ENCODE measurements around the gene UFM1. TPM values are rescaled to one million over a fixed set of nuclear protein-coding genes. Genes with fewer than 3 reads are reported as not detected.
A peak's percentile ranks its signal among the peaks of the same experiment; 100 is the strongest.

The UFM1 gene
- total and polyA plus RNA-seq, 2 of the 4 experiments (the other 2 are of a cell fraction), result 43.5 to 94.5 TPM

- peak; percentile 95 for TF ChIP-seq POLR2A (IDR thresholded peaks at IDR 0.05; ENCODE audit: low read depth, low read length)
- no peak for TF ChIP-seq MAFK (IDR thresholded peaks at IDR 0.05; ENCODE audit: low read depth, low read length)
- no peak for TF ChIP-seq ELK1 (IDR thresholded peaks at IDR 0.05; ENCODE audit: borderline replicate concordance, low read depth, low read length)
These were observed at the start of gene UFM1 (continued) for GRCh38 chr13:38349390-38350113.

DNA sequence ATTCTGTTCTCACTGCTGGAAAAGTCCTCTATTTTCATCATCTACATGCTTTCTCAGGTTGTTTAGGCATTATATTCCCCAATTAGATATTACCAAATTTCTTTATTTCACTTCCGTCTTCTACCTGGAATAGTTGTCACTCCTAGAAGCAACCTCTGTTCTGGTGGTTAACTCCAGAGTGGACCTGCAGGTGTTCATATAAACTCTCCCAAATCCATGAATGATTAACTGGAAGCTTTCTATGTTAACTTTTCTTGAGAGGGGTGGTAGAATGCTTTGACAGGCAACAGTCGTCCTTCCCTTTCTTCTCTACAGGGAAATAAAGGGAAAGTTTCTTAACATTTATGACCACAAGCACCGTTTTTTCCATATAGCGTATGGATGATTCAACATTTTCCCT is 48.4 kb upstream of the UFM1 start:
- Histone ChIP-seq H3K14ac (replicated peaks; ENCODE audit: low read depth, low read length) (no peak overlapping the region), H2AFZ (replicated peaks; ENCODE audit: low read length, poor library complexity) (no peak overlapping the region), H3K36me3 (ENCODE audit: control insufficient read depth, insufficient read depth, low read length) (no peaks in the 10 kb centered on the region), H3K27ac (ENCODE audit: insufficient read depth, low read length) (no peak overlapping the region), H4K20me1 (ENCODE audit: insufficient read depth, low read length) (no peaks in the 10 kb centered on the region), H2BK5ac (ENCODE audit: low read depth, low read length, poor library complexity, severe bottlenecking) (no peak overlapping the region), H2BK15ac (ENCODE audit: low read depth, low read length) (no peak overlapping the region), H3K4ac (ENCODE audit: low read depth, low read length) (no peak overlapping the region), H3K18ac (ENCODE audit: low read depth, low read length) (no peak overlapping the region), H3K79me1 (ENCODE audit: low read depth in 1 of 2, low read length in 2 of 2) (no peaks in the 10 kb centered on the region), H3K9me1 (ENCODE audit: insufficient read depth, low read length) (no peaks in the 10 kb centered on the region), H3K9ac (ENCODE audit: low read depth, low read length) (no peak overlapping the region), H3K56ac (ENCODE audit: extremely low read depth, insufficient read depth, low read length) (no peak overlapping the region), H3K23ac (ENCODE audit: low read depth, low read length) (no peak overlapping the region), H3K9me3 (ENCODE audit: control insufficient read depth, insufficient read depth, low read length) (no peaks in the 10 kb centered on the region), H2AK5ac (ENCODE audit: low read depth, low read length) (no peak overlapping the region), H2BK120ac (ENCODE audit: low read depth, low read length) (no peak overlapping the region), H3K27me3 (ENCODE audit: control insufficient read depth, insufficient read depth, low read length) (no peaks in the 10 kb centered on the region), H2AK9ac (replicated peaks; ENCODE audit: low read depth, low read length, poor library complexity) (no peak overlapping the region), H4K91ac (ENCODE audit: insufficient read depth, low read depth, low read length) (no peak overlapping the region), H4K5ac (ENCODE audit: low read depth, low read length) (no peak overlapping the region), H3K4me3 (ENCODE audit: insufficient read depth, low read depth, low read length) (no peak overlapping the region), H3K4me2 (ENCODE audit: low read depth, low read length) (no peak overlapping the region), H4K8ac (ENCODE audit: low read depth in 2 of 2, low read length in 2 of 2) (no peak overlapping the region), H2BK20ac (ENCODE audit: low read depth, low read length) (no peak overlapping the region), H3K4me1 (ENCODE audit: control insufficient read depth, insufficient read depth, low read length) (no peaks in the 10 kb centered on the region)
- no CpG with 5 or more reads among the region's 4 CpGs for WGBS, 2 experiments (ENCODE audit: extremely low coverage in 2 of 2, insufficient read length in 1 of 2)
- POLR2A ChIA-PET (ENCODE audit: unreplicated experiment), result no interaction called here
- BruUV-seq (replicated peaks), result no TSS peak
- in situ Hi-C loops (cut with MboI; ENCODE audit: low sequenced_read_pairs) (no loop called here), intact Hi-C loops (cut with micrococcal nuclease) (no loop called here), dilution Hi-C loops (cut with HindIII; ENCODE audit: low sequenced_read_pairs, unreplicated experiment) (no loop called here)
- DNase-seq (no peak), ATAC-seq (ENCODE audit: low read depth) (no peak)
- CTCF ChIA-PET, result no interaction called here
- TF ChIP-seq SMC3 (IDR thresholded peaks at IDR 0.05; ENCODE audit: low read depth, low read length) (no peak), CHD1 (IDR thresholded peaks at IDR 0.05; ENCODE audit: low read depth, low read length) (no peak), MAZ (IDR thresholded peaks at IDR 0.05; ENCODE audit: borderline replicate concordance, low read depth, low read length) (no peak), RCOR1 (IDR thresholded peaks at IDR 0.05; ENCODE audit: insufficient replicate concordance, low read length) (no peak), MAFK (IDR thresholded peaks at IDR 0.05; ENCODE audit: low read depth, low read length) (no peak), USF2 (IDR thresholded peaks at IDR 0.05; ENCODE audit: low read depth, low read length) (no peak), ELK1 (IDR thresholded peaks at IDR 0.05; ENCODE audit: borderline replicate concordance, low read depth, low read length) (no peak), NFE2L2 (IDR thresholded peaks at IDR 0.05; ENCODE audit: low read depth, low read length) (no peak), RFX5 (IDR thresholded peaks at IDR 0.05; ENCODE audit: low read depth, low read length) (no peak)
- TF ChIP-seq, protein P1, sequence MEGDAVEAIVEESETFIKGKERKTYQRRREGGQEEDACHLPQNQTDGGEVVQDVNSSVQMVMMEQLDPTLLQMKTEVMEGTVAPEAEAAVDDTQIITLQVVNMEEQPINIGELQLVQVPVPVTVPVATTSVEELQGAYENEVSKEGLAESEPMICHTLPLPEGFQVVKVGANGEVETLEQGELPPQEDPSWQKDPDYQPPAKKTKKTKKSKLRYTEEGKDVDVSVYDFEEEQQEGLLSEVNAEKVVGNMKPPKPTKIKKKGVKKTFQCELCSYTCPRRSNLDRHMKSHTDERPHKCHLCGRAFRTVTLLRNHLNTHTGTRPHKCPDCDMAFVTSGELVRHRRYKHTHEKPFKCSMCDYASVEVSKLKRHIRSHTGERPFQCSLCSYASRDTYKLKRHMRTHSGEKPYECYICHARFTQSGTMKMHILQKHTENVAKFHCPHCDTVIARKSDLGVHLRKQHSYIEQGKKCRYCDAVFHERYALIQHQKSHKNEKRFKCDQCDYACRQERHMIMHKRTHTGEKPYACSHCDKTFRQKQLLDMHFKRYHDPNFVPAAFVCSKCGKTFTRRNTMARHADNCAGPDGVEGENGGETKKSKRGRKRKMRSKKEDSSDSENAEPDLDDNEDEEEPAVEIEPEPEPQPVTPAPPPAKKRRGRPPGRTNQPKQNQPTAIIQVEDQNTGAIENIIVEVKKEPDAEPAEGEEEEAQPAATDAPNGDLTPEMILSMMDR (conservative IDR thresholded peaks at IDR 0.05; ENCODE audit: low read depth, low read length), result no peak
